ENCODE results near the gene MYCN.

MYCN gene

DNA sequence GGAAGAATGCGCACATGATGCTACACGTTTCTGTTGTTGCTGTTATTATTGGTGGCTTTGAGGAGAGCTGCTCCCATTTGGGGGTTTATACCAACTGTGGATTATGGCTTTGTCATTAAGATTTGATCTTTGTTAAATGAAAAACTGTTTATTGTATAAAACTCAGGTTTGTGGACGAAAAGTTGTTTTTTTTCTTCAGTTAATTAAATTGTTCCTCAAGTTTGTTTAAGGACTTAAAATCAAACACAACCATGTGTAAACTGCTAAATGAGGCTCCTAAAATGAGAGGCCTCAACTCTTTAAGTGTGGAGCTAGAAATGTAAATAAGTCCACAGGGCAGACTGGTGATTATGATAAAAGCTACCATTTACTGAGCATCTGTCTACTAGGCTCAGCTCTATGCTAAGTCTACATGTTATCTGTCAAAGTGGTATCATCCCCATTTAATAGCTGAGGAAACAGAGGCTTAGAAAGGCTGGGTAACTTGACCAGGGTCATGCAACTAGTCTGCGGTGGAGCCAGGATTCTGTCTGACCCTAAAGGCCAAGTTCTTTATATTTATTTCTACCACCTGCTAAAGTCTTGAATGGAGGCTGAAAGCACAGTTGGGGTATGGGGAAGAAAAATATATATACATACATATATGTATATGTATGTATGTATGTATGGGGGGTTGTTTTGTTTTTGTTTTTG lies 4.1 kb downstream of the MYCN start:
- Histone ChIP-seq H3K79me2 (ENCODE audit: insufficient read depth, low read length) (no peaks in the 10 kb centered on the region), H3K27me3 (ENCODE audit: low read length) (no peaks in the 10 kb centered on the region), H3K4me3 (ENCODE audit: insufficient read depth, low read length, poor library complexity, severe bottlenecking) (no peak overlapping the region), H3K36me3 (ENCODE audit: low read length) (no peaks in the 10 kb centered on the region), H3K9me2 (replicated peaks; ENCODE audit: insufficient read depth, low read length) (no peaks in the 10 kb centered on the region), H3F3A (ENCODE audit: insufficient read depth) (no peaks in the 10 kb centered on the region), H2AFZ (ENCODE audit: low read depth, low read length, severe bottlenecking) (no peak overlapping the region), H4K20me1 (ENCODE audit: low read depth, low read length) (no peaks in the 10 kb centered on the region), H3K9me3 (ENCODE audit: insufficient read depth, low read length) (no peaks in the 10 kb centered on the region), H3K4me2 (ENCODE audit: low read depth, low read length, poor library complexity, severe bottlenecking) (no peak overlapping the region), H3K9ac (ENCODE audit: low read length) (no peak overlapping the region), H3K27ac (ENCODE audit: low read depth, low read length) (no peak overlapping the region)
- TF ChIP-seq, protein P1, sequence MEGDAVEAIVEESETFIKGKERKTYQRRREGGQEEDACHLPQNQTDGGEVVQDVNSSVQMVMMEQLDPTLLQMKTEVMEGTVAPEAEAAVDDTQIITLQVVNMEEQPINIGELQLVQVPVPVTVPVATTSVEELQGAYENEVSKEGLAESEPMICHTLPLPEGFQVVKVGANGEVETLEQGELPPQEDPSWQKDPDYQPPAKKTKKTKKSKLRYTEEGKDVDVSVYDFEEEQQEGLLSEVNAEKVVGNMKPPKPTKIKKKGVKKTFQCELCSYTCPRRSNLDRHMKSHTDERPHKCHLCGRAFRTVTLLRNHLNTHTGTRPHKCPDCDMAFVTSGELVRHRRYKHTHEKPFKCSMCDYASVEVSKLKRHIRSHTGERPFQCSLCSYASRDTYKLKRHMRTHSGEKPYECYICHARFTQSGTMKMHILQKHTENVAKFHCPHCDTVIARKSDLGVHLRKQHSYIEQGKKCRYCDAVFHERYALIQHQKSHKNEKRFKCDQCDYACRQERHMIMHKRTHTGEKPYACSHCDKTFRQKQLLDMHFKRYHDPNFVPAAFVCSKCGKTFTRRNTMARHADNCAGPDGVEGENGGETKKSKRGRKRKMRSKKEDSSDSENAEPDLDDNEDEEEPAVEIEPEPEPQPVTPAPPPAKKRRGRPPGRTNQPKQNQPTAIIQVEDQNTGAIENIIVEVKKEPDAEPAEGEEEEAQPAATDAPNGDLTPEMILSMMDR (IDR thresholded peaks at IDR 0.05; ENCODE audit: insufficient read depth, low read length, poor library complexity, severe bottlenecking): no peak
- TF ChIP-seq EZH2phosphoT487 (conservative IDR thresholded peaks at IDR 0.05; ENCODE audit: low read length): no peak

DNA sequence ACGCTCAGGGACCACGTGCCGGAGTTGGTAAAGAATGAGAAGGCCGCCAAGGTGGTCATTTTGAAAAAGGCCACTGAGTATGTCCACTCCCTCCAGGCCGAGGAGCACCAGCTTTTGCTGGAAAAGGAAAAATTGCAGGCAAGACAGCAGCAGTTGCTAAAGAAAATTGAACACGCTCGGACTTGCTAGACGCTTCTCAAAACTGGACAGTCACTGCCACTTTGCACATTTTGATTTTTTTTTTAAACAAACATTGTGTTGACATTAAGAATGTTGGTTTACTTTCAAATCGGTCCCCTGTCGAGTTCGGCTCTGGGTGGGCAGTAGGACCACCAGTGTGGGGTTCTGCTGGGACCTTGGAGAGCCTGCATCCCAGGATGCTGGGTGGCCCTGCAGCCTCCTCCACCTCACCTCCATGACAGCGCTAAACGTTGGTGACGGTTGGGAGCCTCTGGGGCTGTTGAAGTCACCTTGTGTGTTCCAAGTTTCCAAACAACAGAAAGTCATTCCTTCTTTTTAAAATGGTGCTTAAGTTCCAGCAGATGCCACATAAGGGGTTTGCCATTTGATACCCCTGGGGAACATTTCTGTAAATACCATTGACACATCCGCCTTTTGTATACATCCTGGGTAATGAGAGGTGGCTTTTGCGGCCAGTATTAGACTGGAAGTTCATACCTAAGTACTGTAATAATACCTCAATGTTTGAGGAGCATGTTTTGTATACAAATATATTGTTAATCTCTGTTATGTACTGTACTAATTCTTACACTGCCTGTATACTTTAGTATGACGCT lies 5.8 kb downstream of the MYCN start:
- Histone ChIP-seq H3K9me3 (ENCODE audit: insufficient read depth, low read length) (no peaks in the 10 kb centered on the region), H4K20me1 (ENCODE audit: low read depth, low read length) (no peaks in the 10 kb centered on the region), H3K27me3 (ENCODE audit: low read length) (no peaks in the 10 kb centered on the region), H3K79me2 (ENCODE audit: insufficient read depth, low read length) (no peaks in the 10 kb centered on the region), H3K4me3 (ENCODE audit: insufficient read depth, low read length, poor library complexity, severe bottlenecking) (no peak overlapping the region), H3K4me2 (ENCODE audit: low read depth, low read length, poor library complexity, severe bottlenecking) (no peak overlapping the region), H3K9me2 (replicated peaks; ENCODE audit: insufficient read depth, low read length) (no peaks in the 10 kb centered on the region), H3F3A (ENCODE audit: insufficient read depth) (no peaks in the 10 kb centered on the region), H2AFZ (ENCODE audit: low read depth, low read length, severe bottlenecking) (no peak overlapping the region), H3K36me3 (ENCODE audit: low read length) (no peaks in the 10 kb centered on the region), H3K27ac (ENCODE audit: low read depth, low read length) (no peak overlapping the region), H3K9ac (ENCODE audit: low read length) (no peak overlapping the region)
- no peak for TF ChIP-seq EZH2phosphoT487 (conservative IDR thresholded peaks at IDR 0.05; ENCODE audit: low read length)

DNA sequence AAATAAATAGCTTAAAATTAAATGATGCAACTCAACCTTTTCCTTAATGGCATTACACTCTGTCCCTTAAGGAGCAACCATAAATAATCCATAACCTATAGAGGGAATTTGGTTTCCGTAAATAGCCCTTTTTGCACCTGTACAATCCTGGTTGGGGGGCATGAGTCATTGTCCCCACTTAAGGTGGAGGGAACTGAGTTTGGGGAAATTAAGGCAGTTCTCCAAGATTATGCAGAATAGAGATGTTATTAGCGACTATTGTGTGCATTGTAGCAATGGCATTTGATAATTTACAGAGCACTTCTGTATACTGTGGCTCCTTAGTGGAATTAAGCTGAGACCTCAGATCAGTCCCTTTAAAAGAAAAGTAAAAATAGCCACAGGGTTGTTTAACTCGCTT lies 6.6 kb downstream of the MYCN start:
- Histone ChIP-seq H3K9ac (ENCODE audit: low read length) (no peak overlapping the region), H3K9me3 (ENCODE audit: insufficient read depth, low read length) (no peaks in the 10 kb centered on the region), H3K79me2 (ENCODE audit: insufficient read depth, low read length) (no peaks in the 10 kb centered on the region), H3F3A (ENCODE audit: insufficient read depth) (no peaks in the 10 kb centered on the region), H3K4me3 (ENCODE audit: insufficient read depth, low read length, poor library complexity, severe bottlenecking) (no peak overlapping the region), H3K27ac (ENCODE audit: low read depth, low read length) (no peak overlapping the region), H3K9me2 (replicated peaks; ENCODE audit: insufficient read depth, low read length) (no peaks in the 10 kb centered on the region), H3K4me2 (ENCODE audit: low read depth, low read length, poor library complexity, severe bottlenecking) (no peak overlapping the region), H4K20me1 (ENCODE audit: low read depth, low read length) (no peaks in the 10 kb centered on the region), H2AFZ (ENCODE audit: low read depth, low read length, severe bottlenecking) (no peak overlapping the region), H3K27me3 (ENCODE audit: low read length) (no peaks in the 10 kb centered on the region), H3K36me3 (ENCODE audit: low read length) (no peaks in the 10 kb centered on the region)
- TF ChIP-seq, protein P1 (IDR thresholded peaks at IDR 0.05; ENCODE audit: insufficient read depth, low read length, poor library complexity, severe bottlenecking): no peak
- TF ChIP-seq EZH2phosphoT487 (conservative IDR thresholded peaks at IDR 0.05; ENCODE audit: low read length): no peak

DNA sequence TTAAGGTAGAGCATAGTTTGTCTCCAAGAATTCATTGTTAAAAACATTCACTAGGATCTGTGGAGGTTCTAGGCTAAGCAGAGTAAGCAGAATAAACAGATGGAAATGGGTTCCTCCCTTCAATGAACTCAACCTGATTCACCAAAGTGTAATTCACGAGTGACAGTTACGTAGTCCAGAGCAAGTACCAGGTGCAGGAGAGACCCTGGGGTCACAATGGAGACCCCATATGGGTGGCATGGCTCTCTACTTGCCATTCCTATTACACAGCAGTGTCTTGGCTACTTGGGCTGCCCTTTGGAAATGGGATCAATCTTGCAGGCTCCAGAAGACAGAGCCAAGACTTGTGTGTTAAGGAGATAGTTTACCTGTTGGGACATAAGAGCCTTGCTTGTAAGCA lies 7.1 kb downstream of the MYCN start:
- Histone ChIP-seq H3K36me3 (ENCODE audit: low read length) (no peaks in the 10 kb centered on the region), H3K4me3 (ENCODE audit: insufficient read depth, low read length, poor library complexity, severe bottlenecking) (no peak overlapping the region), H4K20me1 (ENCODE audit: low read depth, low read length) (no peaks in the 10 kb centered on the region), H3K9ac (ENCODE audit: low read length) (no peak overlapping the region), H3K9me3 (ENCODE audit: insufficient read depth, low read length) (no peaks in the 10 kb centered on the region), H3K9me2 (replicated peaks; ENCODE audit: insufficient read depth, low read length) (no peaks in the 10 kb centered on the region), H3K27me3 (ENCODE audit: low read length) (no peaks in the 10 kb centered on the region), H3K79me2 (ENCODE audit: insufficient read depth, low read length) (no peaks in the 10 kb centered on the region), H2AFZ (ENCODE audit: low read depth, low read length, severe bottlenecking) (no peak overlapping the region), H3K27ac (ENCODE audit: low read depth, low read length) (no peak overlapping the region), H3F3A (ENCODE audit: insufficient read depth) (no peaks in the 10 kb centered on the region), H3K4me2 (ENCODE audit: low read depth, low read length, poor library complexity, severe bottlenecking) (no peak overlapping the region)
- TF ChIP-seq EZH2phosphoT487 (conservative IDR thresholded peaks at IDR 0.05; ENCODE audit: low read length): no peak
- TF ChIP-seq, protein P1 (IDR thresholded peaks at IDR 0.05; ENCODE audit: insufficient read depth, low read length, poor library complexity, severe bottlenecking): no peak
